Neural crest cell (in vitro differentiated cells): ENCODE results near the gene GJB3. TPM values are rescaled to one million over a fixed set of nuclear protein-coding genes. Genes with fewer than 3 reads are reported as not detected.
A peak's percentile ranks its signal among the peaks of the same experiment; 100 is the strongest.

Experiments
- DNase-seq: peaks from one replicate; pipeline ENCODE4 v3.0.0; 2021; ENCODE audit warnings: low read depth, mixed read lengths, low spot score
- H3K27ac Mint-ChIP-seq: one replicate; pipeline ENCODE4 v1.8.0; 2021; ENCODE audit warnings: mild to moderate bottlenecking, mixed read lengths; ENCODE audit not compliant: unreplicated experiment
- H3K27me3 Mint-ChIP-seq: 2 replicates; pipeline ENCODE4 v1.8.0; 2021; ENCODE audit warnings: low read depth, mild to moderate bottlenecking, mixed read lengths
- H3K36me3 Mint-ChIP-seq: 2 replicates; pipeline ENCODE4 v1.8.0; 2021; ENCODE audit warnings: low read depth, mild to moderate bottlenecking, mixed read lengths
- H3K4me1 Mint-ChIP-seq: 2 replicates; pipeline ENCODE4 v1.8.0; 2021; ENCODE audit warnings: mixed read lengths
- H3K4me3 Mint-ChIP-seq: one replicate; pipeline ENCODE4 v1.8.0; 2021; ENCODE audit warnings: mild to moderate bottlenecking, mixed read lengths
- H3K9me3 Mint-ChIP-seq: 2 replicates; pipeline ENCODE4 v1.8.0; 2021; ENCODE audit warnings: mixed read lengths
- CTCF ChIP-seq: fragments of 200-600 bp; sonication (generic); conservative IDR thresholded peaks from 2 replicates; pipeline ENCODE4 v1.5.0; 2021; ENCODE audit warnings: antibody characterized with exemption, mild to moderate bottlenecking
- total RNA-seq: library from RNA; stranded (reverse); gene quantifications from 2 replicates; pipeline ENCODE4 v1.2.1, GENCODE V29; 2021

GJB3 gene
- total RNA-seq, 1 donor from 2014 or later = not detected

- Mint-ChIP-seq H3K27me3 (no peaks in the 10 kb centered on the region), H3K4me1 (no peaks in the 10 kb centered on the region), H3K9me3 (no peaks in the 10 kb centered on the region), H3K4me3 (no peak within 1 kb of the TSS), H3K27ac (no peak within 1 kb of the TSS), H3K36me3 (no peaks in the 10 kb centered on the region)
- no peak for TF ChIP-seq CTCF
- DNase-seq = no peak
These were observed 25.9 kb upstream of the GJB3 start, which contains the start of gene GJB5 for GRCh38 chr1:34754964-34755637. GJB5 (plus strand) TSS chr1:34755047; CDS start chr1:34757331, 2,284 bp downstream.

GRCh38 chr1:34755961-34756360 is 25.1 kb upstream of the GJB3 start:
- no peaks in the 10 kb centered on the region for H3K9me3 Mint-ChIP-seq
- no peak overlapping the region for H3K4me3 Mint-ChIP-seq
- TF ChIP-seq CTCF = no peak
- H3K36me3 Mint-ChIP-seq = no peaks in the 10 kb centered on the region
- H3K27me3 Mint-ChIP-seq = no peaks in the 10 kb centered on the region
- no peak for DNase-seq
- no peak overlapping the region for H3K27ac Mint-ChIP-seq
- no peaks in the 10 kb centered on the region for H3K4me1 Mint-ChIP-seq

- Mint-ChIP-seq H3K27me3 (peaks cover 2% of the 10 kb centered on the region), H3K9me3 (no peaks in the 10 kb centered on the region), H3K36me3 (no peaks in the 10 kb centered on the region), H3K4me3 (no peak overlapping the region), H3K27ac (no peak overlapping the region), H3K4me1 (no peaks in the 10 kb centered on the region)
- DNase-seq = no peak
- TF ChIP-seq CTCF = no peak
These were observed 23.6 kb upstream of the GJB3 start for GRCh38 chr1:34757386-34757785.

- no peaks in the 10 kb centered on the region for H3K9me3 Mint-ChIP-seq
- H3K36me3 Mint-ChIP-seq = no peaks in the 10 kb centered on the region
- DNase-seq = no peak
- H3K4me1 Mint-ChIP-seq = no peaks in the 10 kb centered on the region
- no peak for TF ChIP-seq CTCF
- no peak overlapping the region for H3K4me3 Mint-ChIP-seq
- H3K27ac Mint-ChIP-seq = no peak overlapping the region
- peaks cover 13% of the 10 kb centered on the region for H3K27me3 Mint-ChIP-seq
These were observed 22.3 kb upstream of the GJB3 start for GRCh38 chr1:34758751-34759150.

GRCh38 chr1:34759503-34760357 is 21.3 kb upstream of the GJB3 start, which contains the start of gene GJB4:
GJB4 (plus strand) TSS chr1:34759740; CDS start chr1:34761255, 1,515 bp downstream.
- Mint-ChIP-seq H3K36me3 (no peaks in the 10 kb centered on the region), H3K27me3 (peaks cover 15% of the 10 kb centered on the region), H3K4me3 (no peak within 1 kb of the TSS), H3K9me3 (no peaks in the 10 kb centered on the region), H3K27ac (peak within 1 kb of the TSS; percentile 43), H3K4me1 (no peaks in the 10 kb centered on the region)
- no peak for TF ChIP-seq CTCF
- DNase-seq = no peak
